ENCODE results near the gene SSNA1.

The SSNA1 gene

DNA sequence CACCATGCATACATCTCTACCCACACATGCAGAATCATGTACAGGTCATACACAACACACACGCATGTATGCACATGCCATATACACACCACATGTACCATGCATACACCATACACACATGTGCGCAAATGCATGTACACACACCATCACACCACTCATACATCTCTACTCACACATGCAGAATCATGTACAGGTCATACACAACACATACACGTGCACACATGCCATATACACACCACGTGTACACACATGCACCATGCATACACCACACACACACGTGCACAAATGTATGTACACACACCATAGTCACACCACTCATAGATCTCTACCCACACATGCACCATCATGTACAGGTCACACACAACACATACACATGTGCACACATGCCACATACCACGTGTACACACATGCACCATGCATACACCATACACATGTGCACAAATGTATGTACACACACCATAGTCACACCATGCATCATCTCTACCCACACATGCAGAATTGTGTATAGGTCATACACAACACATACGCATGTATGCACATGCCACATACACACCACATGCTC lies 35.6 kb upstream of the SSNA1 start:
- no peak for DNase-seq (ENCODE audit: low spot score)

DNA sequence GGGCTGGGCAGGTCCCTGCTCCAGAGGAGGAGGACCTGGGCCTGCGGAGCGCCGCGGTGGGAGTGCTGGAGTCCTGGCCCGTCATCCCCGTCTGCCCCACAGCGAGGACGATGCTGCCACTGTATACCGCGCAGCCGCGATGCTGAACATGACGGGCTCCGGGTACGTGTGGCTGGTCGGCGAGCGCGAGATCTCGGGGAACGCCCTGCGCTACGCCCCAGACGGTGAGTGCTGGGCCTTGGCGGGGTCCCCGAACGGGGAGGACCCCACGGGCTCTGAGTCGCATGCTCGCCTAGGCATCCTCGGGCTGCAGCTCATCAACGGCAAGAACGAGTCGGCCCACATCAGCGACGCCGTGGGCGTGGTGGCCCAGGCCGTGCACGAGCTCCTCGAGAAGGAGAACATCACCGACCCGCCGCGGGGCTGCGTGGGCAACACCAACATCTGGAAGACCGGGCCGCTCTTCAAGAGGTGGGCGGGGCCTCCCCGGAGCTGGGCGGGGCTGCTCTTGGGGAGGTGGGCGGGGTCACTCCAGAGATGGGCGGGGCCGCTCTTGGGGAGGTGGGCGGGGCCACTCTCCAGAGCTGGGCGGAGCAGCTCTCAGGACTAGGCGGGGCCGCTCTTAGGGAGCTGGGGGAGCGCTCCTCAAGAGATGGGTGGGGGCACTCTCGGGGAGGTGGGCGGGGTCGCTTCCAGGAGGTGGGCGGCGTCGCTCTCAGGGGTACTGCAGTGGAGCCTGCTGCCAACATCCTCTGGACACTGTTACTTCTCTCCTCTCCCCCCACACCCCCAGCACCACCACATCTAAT lies 31.7 kb upstream of the SSNA1 start:
- DNase-seq (ENCODE audit: low spot score): peak; percentile 41

DNA sequence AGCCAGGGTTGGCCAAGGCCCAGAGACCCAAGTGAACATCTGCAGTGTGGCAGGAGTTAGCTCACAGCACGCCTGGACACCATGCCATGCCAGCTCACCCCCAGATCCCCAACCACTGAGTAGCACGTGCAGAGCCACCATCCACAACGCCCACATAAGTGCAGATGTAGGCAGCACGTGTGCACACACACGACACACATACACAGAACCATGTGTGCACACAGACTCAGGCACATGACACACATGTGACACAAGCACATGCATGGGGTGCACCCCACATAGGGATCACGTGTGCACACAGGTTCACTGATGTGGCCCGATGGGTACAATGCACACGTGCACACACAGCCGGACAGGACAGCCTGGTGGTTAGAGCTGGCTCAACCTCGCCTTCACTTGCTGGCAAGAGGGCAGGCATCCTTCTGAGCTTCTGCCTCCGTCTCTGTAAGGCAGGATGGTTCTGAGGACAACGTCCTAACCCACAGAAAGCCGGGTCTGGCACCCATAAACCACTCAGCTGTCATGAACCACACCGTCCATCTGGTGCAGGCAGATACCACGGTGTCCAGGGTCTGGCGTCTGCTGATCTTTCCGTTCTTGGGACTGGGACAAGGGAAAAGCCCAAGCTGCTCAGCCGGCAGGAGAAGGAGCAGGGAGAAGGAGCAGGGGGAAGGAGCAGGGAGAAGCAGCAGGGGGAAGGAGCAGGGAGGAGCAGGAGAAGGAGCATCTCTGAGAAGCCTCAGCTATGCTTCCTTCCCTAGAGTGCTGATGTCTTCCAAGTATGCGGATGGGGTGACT lies 30.7 kb upstream of the SSNA1 start:
- DNase-seq (ENCODE audit: low spot score): no peak

GRCh38 chr9:137158625-137159024 lies 29.9 kb upstream of the SSNA1 start:
- no peak for DNase-seq (ENCODE audit: low spot score)

DNA sequence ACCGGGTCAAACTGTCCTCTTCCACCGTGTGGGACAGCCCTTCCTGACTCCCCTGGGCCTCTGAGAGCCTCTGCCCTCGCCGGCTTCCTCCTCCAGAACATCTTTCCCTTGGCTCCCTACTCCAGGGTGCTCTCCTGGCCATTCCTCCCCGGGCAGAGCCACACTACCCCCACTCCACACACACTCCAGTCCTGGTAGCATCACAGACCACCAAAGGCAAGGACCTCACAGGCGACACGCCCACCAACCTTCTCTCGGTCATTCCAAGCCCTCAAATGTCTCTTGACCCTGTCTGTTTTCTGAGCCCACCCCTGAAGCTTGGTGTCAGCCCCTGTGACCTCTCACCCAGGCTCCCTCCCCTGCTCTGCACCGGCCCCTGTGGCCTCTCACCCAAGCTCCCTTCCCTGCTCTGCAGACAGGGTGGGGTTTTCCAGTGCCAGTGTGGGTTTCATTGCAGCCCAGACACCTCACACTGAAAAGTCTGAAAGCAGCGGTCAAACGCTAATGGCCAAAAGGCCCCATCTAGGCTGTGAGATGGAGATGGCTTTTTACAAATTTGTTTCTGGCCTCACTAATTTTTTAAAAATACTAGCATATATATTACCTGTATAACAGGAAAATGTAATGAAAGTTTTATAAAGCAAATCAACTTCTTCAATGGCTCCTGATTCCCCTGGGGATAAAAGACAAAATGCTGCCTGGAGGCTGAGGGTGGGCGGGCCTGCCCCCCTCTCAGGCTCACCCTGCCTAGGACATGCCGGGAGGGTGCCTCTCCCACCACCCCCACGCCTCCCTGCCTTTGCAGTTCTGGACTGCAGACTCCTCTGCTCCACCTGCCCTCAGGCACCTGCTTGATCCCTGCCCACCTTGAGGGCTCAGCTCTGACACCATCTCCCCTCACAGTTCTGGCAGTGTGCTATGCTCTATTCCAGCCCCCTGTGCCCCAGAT lies 29.1 kb upstream of the SSNA1 start:
- DNase-seq (ENCODE audit: low spot score): no peak

- no peak for DNase-seq (ENCODE audit: low spot score)
Observed at GRCh38 chr9:137160054-137160425, 28.4 kb upstream of the SSNA1 start.

DNA sequence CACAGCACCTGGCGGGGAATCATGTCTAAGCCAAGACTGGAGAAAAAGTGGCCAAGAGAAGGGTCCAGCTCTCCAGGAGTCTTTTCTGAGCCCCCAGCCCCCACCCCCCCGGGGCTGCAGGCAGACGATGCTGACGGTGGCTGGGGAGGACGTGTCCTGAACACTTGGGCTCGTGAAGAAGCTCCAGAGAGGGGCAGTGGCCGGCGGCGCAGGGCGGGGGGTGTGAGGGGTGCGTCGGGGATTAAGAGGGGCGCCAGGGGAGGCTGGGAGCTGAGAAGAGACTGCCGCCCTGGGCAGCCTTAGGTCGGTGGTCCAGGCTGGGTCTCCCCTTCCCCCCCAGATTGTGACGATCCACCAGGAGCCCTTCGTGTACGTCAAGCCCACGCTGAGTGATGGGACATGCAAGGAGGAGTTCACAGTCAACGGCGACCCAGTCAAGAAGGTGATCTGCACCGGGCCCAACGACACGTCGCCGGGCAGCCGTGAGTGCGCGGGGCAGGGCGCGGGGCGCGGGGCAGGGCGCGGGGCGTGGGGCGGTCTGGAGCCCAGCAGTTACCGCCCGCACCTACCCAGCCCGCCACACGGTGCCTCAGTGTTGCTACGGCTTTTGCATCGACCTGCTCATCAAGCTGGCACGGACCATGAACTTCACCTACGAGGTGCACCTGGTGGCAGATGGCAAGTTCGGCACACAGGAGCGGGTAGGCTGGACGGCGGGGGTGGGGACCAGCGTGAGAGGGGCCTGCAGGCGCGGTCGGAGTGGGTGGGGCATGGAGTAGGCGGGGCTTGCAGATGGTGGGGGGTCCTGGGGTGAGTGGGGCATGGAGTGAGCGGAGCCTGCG lies 27.5 kb upstream of the SSNA1 start:
- DNase-seq (ENCODE audit: low spot score): no peak

GRCh38 chr9:137161558-137162486 lies 26.7 kb upstream of the SSNA1 start:
- DNase-seq (ENCODE audit: low spot score): no peak

DNA sequence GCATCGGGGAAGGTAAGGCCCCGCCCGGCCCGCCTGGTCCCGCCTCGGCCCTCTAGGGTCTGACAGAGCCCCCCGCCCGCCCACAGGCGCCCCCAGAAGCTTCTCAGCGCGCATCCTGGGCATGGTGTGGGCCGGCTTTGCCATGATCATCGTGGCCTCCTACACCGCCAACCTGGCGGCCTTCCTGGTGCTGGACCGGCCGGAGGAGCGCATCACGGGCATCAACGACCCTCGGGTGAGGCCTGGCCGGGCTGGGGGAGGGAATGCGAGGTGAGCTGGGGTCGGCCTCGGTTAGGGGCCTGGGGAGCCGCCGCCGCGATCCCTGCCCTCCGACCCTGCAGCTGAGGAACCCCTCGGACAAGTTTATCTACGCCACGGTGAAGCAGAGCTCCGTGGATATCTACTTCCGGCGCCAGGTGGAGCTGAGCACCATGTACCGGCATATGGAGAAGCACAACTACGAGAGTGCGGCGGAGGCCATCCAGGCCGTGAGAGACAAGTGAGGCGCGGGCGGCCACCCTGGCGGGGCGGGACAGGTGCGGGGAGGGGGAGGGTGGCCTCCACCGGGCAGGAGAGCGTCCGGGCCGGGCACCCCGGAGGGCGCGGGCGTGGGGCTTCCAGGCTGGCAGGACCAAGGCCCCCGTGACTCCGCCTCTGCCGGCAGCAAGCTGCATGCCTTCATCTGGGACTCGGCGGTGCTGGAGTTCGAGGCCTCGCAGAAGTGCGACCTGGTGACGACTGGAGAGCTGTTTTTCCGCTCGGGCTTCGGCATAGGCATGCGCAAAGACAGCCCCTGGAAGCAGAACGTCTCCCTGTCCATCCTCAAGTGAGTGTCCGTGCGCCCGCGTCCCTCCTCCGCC lies 25.7 kb upstream of the SSNA1 start:
- no peak for DNase-seq (ENCODE audit: low spot score)

DNA sequence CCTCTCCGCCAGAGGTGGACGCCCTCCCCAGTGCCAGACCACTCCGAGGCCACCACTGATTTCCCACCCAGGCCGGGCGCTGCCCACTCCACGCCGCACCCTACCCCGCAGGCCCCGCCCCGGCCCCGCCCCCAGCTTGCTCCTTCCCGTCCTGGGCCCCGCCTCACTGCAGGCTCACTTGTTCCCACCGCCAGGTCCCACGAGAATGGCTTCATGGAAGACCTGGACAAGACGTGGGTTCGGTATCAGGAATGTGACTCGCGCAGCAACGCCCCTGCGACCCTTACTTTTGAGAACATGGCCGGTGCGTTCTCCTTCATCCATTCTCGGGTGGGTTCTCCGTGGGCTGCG lies 25.1 kb upstream of the SSNA1 start:
- no peak for DNase-seq (ENCODE audit: low spot score)

DNA sequence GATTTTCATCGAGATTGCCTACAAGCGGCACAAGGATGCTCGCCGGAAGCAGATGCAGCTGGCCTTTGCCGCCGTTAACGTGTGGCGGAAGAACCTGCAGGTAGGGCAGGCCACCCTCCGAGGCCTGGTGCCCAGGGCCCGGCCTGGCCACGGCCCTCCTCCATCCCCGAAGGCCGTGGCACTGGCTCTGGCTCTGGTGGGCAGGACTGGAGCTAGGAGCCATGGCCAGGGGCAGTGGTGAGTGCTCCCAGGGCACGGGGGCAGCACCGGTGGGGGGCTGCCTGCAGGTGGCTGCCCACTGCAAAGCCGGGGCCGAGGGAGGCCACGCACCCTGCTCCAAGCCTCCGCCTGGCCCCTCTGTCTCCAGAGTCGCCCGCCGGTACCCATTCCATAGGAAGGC lies 24.7 kb upstream of the SSNA1 start:
- DNase-seq (ENCODE audit: low spot score): no peak

DNA sequence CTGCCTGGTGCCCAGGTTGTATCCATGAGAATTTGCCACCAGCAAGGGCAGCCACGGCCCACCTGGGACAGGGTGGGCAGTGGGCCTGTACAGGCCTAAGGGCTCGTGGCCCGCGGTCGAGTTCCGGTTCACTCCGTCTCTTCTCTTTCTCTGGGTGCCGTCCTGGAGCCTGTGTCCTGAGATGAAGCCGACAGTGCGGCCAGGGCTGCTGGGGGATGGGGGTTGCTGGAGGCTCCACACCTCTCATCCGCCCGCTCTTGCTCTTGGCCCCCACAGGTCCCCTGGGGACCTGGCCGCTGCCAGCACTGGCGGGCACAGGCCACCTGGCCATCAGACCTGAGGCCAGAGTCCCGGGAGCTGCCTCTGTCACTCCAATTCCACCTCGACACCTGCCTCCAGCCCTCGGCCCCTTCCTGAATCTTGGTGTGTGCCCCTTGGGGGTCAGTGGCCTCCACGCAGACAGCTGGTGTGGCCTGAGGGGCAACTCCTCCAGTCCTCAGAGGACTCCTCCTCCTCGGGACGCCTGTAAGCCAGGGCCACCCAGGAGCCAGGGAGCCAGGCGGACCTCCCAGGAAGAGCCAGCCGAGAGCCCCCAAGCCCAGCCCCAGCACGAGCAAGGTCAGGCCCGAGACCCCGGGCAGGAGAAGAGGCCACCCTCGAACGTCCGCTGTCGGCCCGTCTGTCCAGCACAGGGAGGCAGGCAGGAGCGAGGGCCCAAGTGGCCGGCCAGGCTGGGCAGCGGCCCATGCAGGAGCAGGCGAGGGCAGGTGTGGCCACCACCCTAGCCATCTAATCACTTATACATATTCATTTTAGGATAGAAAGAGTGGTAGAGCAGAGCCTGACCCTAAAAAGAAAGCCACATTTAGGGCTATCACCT lies 23.9 kb upstream of the SSNA1 start:
- DNase-seq (ENCODE audit: low spot score): no peak

- no peak for DNase-seq (ENCODE audit: low spot score)
Observed at GRCh38 chr9:137165250-137165836, 23.1 kb upstream of the SSNA1 start.

DNA sequence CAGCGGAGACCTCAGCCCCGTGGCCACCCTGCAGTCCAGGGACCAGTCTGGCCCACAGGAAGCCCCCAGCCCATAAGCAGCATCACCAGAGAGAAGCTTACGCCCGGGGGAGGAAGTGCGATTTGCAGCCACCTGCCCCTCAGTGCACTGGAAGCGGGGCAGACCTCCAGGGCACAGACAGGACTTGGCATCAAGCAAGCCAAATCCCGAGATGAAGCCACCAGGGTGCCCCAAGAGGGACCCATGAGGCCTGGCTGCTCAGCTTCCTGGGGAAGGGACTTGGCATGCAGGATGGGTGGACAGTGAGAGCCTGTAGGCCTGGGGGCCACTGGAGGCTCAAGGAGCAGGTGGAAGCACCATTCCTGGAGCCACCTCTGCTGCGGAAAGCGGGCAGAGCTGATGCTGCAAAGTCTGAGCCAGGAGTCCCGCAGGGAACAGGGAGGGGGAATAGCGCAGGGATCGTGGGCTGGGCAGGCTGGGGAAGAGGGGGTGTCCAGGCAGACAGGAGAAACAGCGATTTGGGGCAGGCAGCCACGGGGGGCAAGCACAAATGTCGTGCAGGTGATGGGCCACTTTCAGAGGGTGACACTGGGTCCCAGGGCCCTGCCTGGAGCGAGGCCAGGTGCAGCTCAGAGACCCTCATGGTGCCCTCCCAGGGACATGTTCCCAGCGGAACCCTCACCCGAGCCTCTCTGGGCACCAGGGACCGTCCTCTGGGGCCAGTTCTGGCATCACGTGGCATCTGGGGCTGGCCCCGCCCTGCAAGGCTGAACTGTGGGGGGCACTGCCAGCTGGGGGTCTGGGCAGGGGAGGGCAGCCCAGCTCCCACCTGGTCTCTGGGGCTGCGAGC lies 21.9 kb upstream of the SSNA1 start:
- no peak for DNase-seq (ENCODE audit: low spot score)

GRCh38 chr9:137167277-137167746 lies 21.2 kb upstream of the SSNA1 start:
- no peak for DNase-seq (ENCODE audit: low spot score)

DNA sequence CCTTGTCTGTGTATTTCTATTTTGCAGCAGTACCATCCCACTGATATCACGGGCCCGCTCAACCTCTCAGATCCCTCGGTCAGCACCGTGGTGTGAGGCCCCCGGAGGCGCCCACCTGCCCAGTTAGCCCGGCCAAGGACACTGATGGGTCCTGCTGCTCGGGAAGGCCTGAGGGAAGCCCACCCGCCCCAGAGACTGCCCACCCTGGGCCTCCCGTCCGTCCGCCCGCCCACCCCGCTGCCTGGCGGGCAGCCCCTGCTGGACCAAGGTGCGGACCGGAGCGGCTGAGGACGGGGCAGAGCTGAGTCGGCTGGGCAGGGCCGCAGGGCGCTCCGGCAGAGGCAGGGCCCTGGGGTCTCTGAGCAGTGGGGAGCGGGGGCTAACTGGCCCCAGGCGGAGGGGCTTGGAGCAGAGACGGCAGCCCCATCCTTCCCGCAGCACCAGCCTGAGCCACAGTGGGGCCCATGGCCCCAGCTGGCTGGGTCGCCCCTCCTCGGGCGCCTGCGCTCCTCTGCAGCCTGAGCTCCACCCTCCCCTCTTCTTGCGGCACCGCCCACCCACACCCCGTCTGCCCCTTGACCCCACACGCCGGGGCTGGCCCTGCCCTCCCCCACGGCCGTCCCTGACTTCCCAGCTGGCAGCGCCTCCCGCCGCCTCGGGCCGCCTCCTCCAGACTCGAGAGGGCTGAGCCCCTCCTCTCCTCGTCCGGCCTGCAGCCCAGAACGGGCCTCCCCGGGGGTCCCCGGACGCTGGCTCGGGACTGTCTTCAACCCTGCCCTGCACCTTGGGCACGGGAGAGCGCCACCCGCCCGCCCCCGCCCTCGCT lies 20.5 kb upstream of the SSNA1 start:
- DNase-seq (ENCODE audit: low spot score): no peak
